Measurements from ENCODE around the gene TAS2R46.

DNA sequence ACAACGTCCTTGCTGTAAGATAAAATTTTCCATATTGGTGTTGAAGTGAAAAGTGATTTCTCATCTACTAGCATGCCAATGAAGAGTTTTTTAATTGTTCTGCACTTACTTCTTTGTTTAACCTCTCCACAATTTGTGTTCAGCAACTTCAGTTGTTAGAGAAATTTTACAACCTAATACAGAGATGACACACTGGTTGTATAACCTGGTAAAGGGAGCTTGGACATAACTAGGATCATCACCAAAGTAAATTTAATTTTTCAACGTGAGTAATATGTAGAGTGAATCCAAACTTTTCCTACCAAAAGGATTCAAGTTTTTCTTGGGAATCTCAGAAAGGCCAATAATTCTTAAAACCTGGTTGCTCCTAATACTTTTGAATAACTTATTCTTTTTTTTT lies 43.5 kb upstream of the TAS2R46 start:
- TF ChIP-seq, protein P1, sequence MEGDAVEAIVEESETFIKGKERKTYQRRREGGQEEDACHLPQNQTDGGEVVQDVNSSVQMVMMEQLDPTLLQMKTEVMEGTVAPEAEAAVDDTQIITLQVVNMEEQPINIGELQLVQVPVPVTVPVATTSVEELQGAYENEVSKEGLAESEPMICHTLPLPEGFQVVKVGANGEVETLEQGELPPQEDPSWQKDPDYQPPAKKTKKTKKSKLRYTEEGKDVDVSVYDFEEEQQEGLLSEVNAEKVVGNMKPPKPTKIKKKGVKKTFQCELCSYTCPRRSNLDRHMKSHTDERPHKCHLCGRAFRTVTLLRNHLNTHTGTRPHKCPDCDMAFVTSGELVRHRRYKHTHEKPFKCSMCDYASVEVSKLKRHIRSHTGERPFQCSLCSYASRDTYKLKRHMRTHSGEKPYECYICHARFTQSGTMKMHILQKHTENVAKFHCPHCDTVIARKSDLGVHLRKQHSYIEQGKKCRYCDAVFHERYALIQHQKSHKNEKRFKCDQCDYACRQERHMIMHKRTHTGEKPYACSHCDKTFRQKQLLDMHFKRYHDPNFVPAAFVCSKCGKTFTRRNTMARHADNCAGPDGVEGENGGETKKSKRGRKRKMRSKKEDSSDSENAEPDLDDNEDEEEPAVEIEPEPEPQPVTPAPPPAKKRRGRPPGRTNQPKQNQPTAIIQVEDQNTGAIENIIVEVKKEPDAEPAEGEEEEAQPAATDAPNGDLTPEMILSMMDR (IDR thresholded peaks at IDR 0.05), result no peak
- TF ChIP-seq EZH2 (IDR thresholded peaks at IDR 0.05; ENCODE audit: borderline replicate concordance, insufficient read depth, low read depth, low read length, poor library complexity, severe bottlenecking), result no peak
